ENCODE results near the gene GLI2. TPM values are rescaled to one million over a fixed set of nuclear protein-coding genes. Genes with fewer than 3 reads are reported as not detected.

GLI2 gene
- polyA plus RNA-seq, 1 donor: 10.8 TPM

GRCh38 chr2:120770641-120771040, 35.0 kb downstream of the GLI2 start:
- no peak for DNase-seq

GRCh38 chr2:120771111-120771780, 35.6 kb downstream of the GLI2 start:
- no peak for DNase-seq

- no peak for DNase-seq
Measured at GRCh38 chr2:120771781-120772208, 36.1 kb downstream of the GLI2 start.

GRCh38 chr2:120772261-120772660, 36.6 kb downstream of the GLI2 start:
- DNase-seq: no peak

- DNase-seq: no peak
Measured at GRCh38 chr2:120773186-120773800, 37.6 kb downstream of the GLI2 start.

- DNase-seq: no peak
Measured at GRCh38 chr2:120774557-120775160, 39.0 kb downstream of the GLI2 start.

- no peak for DNase-seq
Measured at GRCh38 chr2:120775194-120775593, 39.5 kb downstream of the GLI2 start.

GRCh38 chr2:120775801-120776589, 40.3 kb downstream of the GLI2 start:
- DNase-seq: no peak

GRCh38 chr2:120776649-120777048, 41.0 kb downstream of the GLI2 start:
- DNase-seq: no peak

GRCh38 chr2:120777170-120777751, 41.6 kb downstream of the GLI2 start:
- DNase-seq: no peak

GRCh38 chr2:120777787-120778186, 42.1 kb downstream of the GLI2 start:
- DNase-seq: no peak

- DNase-seq: no peak
Measured at GRCh38 chr2:120778244-120778643, 42.6 kb downstream of the GLI2 start.

GRCh38 chr2:120779781-120780283, 44.2 kb downstream of the GLI2 start:
- DNase-seq: no peak

- no peak for DNase-seq
Measured at GRCh38 chr2:120780402-120780801, 44.7 kb downstream of the GLI2 start.

GRCh38 chr2:120783371-120783791, 47.7 kb downstream of the GLI2 start:
- DNase-seq: no peak

- no peak for DNase-seq
Measured at GRCh38 chr2:120783969-120784372, 48.3 kb downstream of the GLI2 start.

All from left kidney (tissue), 2 donors.